ENCODE results near the gene ITM2C. TPM values are rescaled to one million over a fixed set of nuclear protein-coding genes. Genes with fewer than 3 reads are reported as not detected.

The ITM2C gene
- 414 TPM for polyA plus RNA-seq (2013, experiment 1 of 2)
- polyA plus RNA-seq (2013, experiment 2 of 2) = 346 TPM

DNA sequence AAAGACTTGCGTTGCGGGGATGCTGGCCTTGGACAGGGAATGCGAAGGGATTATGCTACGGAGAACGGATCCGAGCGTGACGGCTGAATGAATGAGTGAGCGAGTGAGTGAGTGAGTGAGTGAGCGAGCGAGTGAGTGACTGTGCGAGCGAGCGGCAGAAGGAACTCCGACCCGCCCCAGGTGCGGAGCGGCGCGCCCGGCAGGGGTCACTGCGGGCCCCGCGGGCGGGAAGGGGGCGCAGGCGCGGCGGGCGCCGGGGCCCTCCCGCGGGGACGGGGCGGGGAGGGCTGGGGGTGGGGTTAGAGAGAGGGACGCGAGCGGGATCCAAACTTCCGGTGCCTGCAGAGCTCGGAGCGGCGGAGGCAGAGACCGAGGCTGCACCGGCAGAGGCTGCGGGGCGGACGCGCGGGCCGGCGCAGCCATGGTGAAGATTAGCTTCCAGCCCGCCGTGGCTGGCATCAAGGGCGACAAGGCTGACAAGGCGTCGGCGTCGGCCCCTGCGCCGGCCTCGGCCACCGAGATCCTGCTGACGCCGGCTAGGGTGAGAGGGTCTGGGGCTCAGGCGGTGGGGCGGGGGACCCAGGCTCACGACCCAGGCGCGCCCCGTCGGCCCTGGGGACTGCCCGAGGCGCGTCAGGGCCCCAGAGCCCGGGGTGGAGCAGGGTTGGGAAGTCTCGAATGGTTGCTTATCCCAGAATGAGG, at the start of gene ITM2C:
ITM2C (plus strand) TSS at position 338 of the 702 bp plus-strand sequence; CDS start at position 422, 84 bp downstream.
- 0 to 1% methylated on average over 31 to 52 of the region's 76 CpGs for WGBS, 2 experiments (ENCODE audit: insufficient coverage in 2 of 2)
- Histone ChIP-seq H3K36me3 (ENCODE audit: control insufficient read depth, insufficient read depth, low read length) (peaks cover 3% of the 10 kb centered on the region), H3K27ac (ENCODE audit: low read depth, low read length, severe bottlenecking) (peak within 1 kb of the TSS; percentile 87), H3K4me3 (ENCODE audit: extremely low read depth, insufficient read depth, low read length, poor library complexity, severe bottlenecking) (peak within 1 kb of the TSS; percentile 86), H3K9me3 (ENCODE audit: control insufficient read depth, low read length) (no peaks in the 10 kb centered on the region), H3K4me1 (ENCODE audit: control insufficient read depth, insufficient read depth, low read length, poor library complexity, severe bottlenecking) (peaks cover 40% of the 10 kb centered on the region)

DNA sequence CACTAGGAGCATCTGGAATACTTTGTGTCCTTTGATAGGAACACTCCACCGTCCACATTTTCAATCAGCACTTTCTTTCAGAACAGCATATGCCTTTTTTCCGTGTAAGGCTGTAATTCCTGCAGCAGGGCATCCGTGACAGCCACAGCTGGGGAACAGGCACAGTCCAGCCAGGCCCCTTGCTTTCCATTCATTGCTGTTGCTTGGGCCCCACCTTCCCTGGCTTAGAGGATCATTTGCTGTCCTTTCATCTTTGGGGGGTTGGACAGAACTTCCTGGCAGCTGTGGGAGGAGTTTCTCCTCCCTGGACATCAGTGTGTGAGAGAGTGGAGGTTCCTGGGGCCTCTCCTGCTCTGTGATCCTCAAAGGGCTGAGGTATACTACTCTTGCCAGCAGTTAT, 49.7 kb upstream of the ITM2C start:
- Histone ChIP-seq H3K4me1 (ENCODE audit: control insufficient read depth, insufficient read depth, low read length, poor library complexity, severe bottlenecking) (no peaks in the 10 kb centered on the region), H3K9me3 (ENCODE audit: control insufficient read depth, low read length) (no peaks in the 10 kb centered on the region), H3K27ac (ENCODE audit: low read depth, low read length, severe bottlenecking) (no peak overlapping the region), H3K36me3 (ENCODE audit: control insufficient read depth, insufficient read depth, low read length) (peaks cover 78% of the 10 kb centered on the region), H3K4me3 (ENCODE audit: extremely low read depth, insufficient read depth, low read length, poor library complexity, severe bottlenecking) (no peak overlapping the region)
- 85 to 94% methylated on average over 3 of the region's 3 CpGs for WGBS, 2 experiments (ENCODE audit: insufficient coverage in 2 of 2)

DNA sequence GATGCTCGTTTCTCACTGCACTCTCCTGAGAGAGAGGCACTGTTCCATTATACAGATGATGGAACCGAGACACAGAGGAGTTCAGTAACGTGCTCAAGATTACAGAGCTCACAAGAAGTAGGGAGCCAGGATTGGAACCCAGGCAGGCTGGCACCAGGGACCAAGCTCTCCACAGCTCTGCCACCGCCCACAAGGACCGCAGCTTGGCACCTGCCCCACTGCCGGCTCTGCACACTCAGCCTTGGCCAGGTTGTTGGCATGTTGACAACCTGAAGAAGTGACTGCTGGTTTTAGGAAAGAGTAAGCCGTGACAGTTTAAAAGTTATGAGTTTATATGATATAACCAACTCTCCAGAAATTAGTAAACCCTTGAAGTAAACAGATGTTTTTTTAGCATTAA, 48.0 kb upstream of the ITM2C start:
- no peak overlapping the region for H3K27ac ChIP-seq (ENCODE audit: low read depth, low read length, severe bottlenecking)
- no peaks in the 10 kb centered on the region for H3K9me3 ChIP-seq (ENCODE audit: control insufficient read depth, low read length)
- H3K4me3 ChIP-seq (ENCODE audit: extremely low read depth, insufficient read depth, low read length, poor library complexity, severe bottlenecking) = no peak overlapping the region
- H3K4me1 ChIP-seq (ENCODE audit: control insufficient read depth, insufficient read depth, low read length, poor library complexity, severe bottlenecking) = no peaks in the 10 kb centered on the region
- 88 to 100% methylated on average over 4 to 5 of the region's 7 CpGs for WGBS, 2 experiments (ENCODE audit: insufficient coverage in 2 of 2)
- peaks cover 71% of the 10 kb centered on the region for H3K36me3 ChIP-seq (ENCODE audit: control insufficient read depth, insufficient read depth, low read length)

- H3K9me3 ChIP-seq (ENCODE audit: control insufficient read depth, low read length) = no peaks in the 10 kb centered on the region
- H3K4me1 ChIP-seq (ENCODE audit: control insufficient read depth, insufficient read depth, low read length, poor library complexity, severe bottlenecking) = no peaks in the 10 kb centered on the region
- H3K36me3 ChIP-seq (ENCODE audit: control insufficient read depth, insufficient read depth, low read length) = peaks cover 50% of the 10 kb centered on the region
- no peak overlapping the region for H3K4me3 ChIP-seq (ENCODE audit: extremely low read depth, insufficient read depth, low read length, poor library complexity, severe bottlenecking)
- no peak overlapping the region for H3K27ac ChIP-seq (ENCODE audit: low read depth, low read length, severe bottlenecking)
- no CpG with 5 or more reads among the region's 1 CpG for WGBS, 2 experiments (ENCODE audit: insufficient coverage in 2 of 2)
These were observed 45.3 kb upstream of the ITM2C start for GRCh38 chr2:230819433-230819832.

DNA sequence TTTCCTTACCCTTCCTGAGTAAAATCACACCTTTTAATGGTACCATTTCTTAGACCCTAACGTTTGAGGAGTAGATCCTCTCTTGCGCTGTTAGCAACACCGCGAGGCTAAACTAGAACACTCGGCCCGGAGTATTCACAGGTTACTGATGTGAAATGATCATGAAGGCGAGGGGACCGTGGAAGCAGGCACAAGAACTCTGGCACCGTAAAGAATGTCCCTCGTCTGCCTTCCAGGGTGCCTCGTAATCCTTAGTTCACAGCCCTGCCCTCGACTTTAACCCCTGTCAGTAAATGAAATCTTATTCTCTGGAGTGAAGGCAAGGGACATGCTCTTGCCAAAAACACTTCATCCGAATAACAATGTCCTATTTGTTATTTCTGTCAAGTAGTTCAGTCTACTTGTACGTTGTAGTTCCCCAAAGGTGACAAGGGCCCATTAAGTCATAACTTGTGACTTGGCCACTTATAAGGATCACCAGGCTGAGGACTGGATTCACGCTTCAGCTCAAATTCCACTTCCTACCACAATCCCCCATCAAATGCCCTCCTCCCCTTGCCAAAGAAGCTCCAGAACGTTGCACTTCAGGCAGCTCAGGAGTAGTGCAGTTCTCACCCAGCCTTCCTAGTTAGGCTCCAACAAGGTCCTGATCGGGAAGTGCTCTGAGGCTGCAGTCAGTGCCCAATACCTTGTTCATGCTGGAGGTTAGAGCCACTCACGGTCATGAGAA, 43.3 kb upstream of the ITM2C start:
- Histone ChIP-seq H3K9me3 (ENCODE audit: control insufficient read depth, low read length) (no peaks in the 10 kb centered on the region), H3K4me3 (ENCODE audit: extremely low read depth, insufficient read depth, low read length, poor library complexity, severe bottlenecking) (no peak overlapping the region), H3K36me3 (ENCODE audit: control insufficient read depth, insufficient read depth, low read length) (peaks cover 34% of the 10 kb centered on the region), H3K27ac (ENCODE audit: low read depth, low read length, severe bottlenecking) (no peak overlapping the region), H3K4me1 (ENCODE audit: control insufficient read depth, insufficient read depth, low read length, poor library complexity, severe bottlenecking) (no peaks in the 10 kb centered on the region)
- WGBS, 2 experiments (ENCODE audit: insufficient coverage in 2 of 2) = 80 to 84% methylated on average over 17 to 18 of the region's 18 CpGs

DNA sequence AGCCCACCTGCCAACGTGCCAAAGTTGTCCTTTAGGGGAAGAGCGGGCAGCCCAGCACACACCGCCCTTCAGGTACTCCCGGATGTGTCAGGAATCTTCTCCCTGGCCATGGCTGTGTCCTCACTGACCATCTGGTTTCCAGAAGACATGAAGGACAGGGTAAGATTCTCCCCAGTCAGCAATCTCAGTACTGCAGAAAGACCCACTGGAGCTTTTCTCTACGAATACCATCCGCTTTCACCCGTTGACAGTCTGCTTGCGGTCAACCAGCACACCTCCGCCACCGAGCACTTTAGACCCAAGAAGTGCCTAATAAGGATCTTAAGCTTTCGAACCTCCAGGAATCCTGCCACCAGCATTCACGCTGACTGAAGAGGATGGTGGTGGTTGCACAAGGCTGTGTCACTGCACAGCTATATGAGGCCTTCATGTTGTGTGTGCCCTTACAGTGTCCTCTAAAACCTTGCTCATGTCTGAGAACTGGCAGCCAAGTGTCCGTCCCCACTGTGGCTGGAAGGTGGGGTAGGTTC, 42.7 kb upstream of the ITM2C start:
- Histone ChIP-seq H3K36me3 (ENCODE audit: control insufficient read depth, insufficient read depth, low read length) (peaks cover 28% of the 10 kb centered on the region), H3K4me1 (ENCODE audit: control insufficient read depth, insufficient read depth, low read length, poor library complexity, severe bottlenecking) (no peaks in the 10 kb centered on the region), H3K4me3 (ENCODE audit: extremely low read depth, insufficient read depth, low read length, poor library complexity, severe bottlenecking) (no peak overlapping the region), H3K9me3 (ENCODE audit: control insufficient read depth, low read length) (no peaks in the 10 kb centered on the region), H3K27ac (ENCODE audit: low read depth, low read length, severe bottlenecking) (no peak overlapping the region)
- 97 to 98% methylated on average over 11 to 13 of the region's 13 CpGs for WGBS, 2 experiments (ENCODE audit: insufficient coverage in 2 of 2)

DNA sequence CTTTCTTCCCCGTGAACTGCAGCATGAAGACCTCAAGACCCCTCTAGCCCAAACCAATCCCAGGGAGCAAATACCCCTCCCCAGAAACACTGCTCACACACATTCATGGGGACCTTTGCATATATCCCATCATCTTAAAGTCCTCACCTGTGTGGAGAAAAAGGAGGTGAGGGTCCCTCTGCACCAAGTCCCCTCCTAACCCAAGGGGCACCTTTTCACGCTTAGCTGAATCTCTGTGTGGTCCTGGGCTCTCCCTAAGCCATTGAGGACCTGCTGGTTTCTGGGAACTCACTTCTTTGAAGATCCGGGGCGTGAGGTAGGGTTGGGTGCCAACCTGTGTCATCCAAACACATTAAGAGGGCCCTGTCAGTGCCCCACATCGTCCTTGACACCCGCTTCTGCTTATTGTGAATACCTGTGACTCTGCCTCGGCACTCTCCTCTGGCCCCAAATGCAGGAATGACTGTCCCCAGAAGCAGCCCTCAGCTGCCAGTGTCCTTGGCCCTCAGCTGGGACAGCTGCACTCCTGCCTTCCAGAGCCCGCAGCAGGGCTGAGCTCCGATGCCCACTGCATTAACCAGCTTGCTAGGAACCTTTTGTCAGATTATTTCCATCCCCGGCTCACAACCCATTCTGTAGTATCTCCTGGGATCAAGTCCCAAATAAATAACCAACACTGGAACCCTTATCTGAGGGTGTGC, 41.3 kb upstream of the ITM2C start:
- peaks cover 15% of the 10 kb centered on the region for H3K36me3 ChIP-seq (ENCODE audit: control insufficient read depth, insufficient read depth, low read length)
- H3K4me3 ChIP-seq (ENCODE audit: extremely low read depth, insufficient read depth, low read length, poor library complexity, severe bottlenecking) = no peak overlapping the region
- H3K9me3 ChIP-seq (ENCODE audit: control insufficient read depth, low read length) = no peaks in the 10 kb centered on the region
- 91% methylated on average over 9 to 10 of the region's 10 CpGs for whole genome bisulfite sequencing, 2 experiments (ENCODE audit: insufficient coverage in 2 of 2)
- no peak overlapping the region for H3K27ac ChIP-seq (ENCODE audit: low read depth, low read length, severe bottlenecking)
- H3K4me1 ChIP-seq (ENCODE audit: control insufficient read depth, insufficient read depth, low read length, poor library complexity, severe bottlenecking) = no peaks in the 10 kb centered on the region

DNA sequence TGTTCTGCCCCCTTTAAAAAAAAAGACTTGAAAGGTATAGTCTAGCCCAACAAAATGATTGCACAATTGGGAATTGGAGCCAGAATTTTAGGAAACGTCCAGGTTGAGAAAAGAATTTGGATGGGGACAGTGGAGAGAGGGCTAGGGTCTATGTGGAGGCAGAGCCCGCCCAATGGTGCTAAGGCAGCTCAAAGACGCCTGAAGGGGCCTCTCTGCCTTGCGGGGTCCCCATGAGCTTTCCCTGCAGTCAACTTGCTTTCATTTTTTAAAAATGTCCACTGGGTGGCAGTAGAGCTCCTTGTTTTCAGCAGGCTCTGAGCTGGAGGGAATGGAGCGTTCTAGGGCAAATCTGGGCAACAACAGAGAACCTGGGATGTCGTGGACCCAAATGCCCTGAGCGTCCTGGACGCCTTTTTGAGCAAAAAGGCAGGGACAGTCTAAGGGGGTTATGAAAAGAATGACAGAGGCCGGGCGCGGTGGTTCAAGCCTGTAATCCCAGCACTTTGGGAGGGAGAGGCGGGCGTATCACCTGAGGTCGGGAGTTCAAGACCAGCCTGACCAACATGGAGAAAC, 40.2 kb upstream of the ITM2C start:
- Histone ChIP-seq H3K9me3 (ENCODE audit: control insufficient read depth, low read length) (no peaks in the 10 kb centered on the region), H3K27ac (ENCODE audit: low read depth, low read length, severe bottlenecking) (no peak overlapping the region), H3K4me1 (ENCODE audit: control insufficient read depth, insufficient read depth, low read length, poor library complexity, severe bottlenecking) (no peaks in the 10 kb centered on the region), H3K4me3 (ENCODE audit: extremely low read depth, insufficient read depth, low read length, poor library complexity, severe bottlenecking) (no peak overlapping the region), H3K36me3 (ENCODE audit: control insufficient read depth, insufficient read depth, low read length) (peaks cover 7% of the 10 kb centered on the region)
- 21 to 32% methylated on average over 10 to 12 of the region's 14 CpGs for WGBS, 2 experiments (ENCODE audit: insufficient coverage in 2 of 2)

DNA sequence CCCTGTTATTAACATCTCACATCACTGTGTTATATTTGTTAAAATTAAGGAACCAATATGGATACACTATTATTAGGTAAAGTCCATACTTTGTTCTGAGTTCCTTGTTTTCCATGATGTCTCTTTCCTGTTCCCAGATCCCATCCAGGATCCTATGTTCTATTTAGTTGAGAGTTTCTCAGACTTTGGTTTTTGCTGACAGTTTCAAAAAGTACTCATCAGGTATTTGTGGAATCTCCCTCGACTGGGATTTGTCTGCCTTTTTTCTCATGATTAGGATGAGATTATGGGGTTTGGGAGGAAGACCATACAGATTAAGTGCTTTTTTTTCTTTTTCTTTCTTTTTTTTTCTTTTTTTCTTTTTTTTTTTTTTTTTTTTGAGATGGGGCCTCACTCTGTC, 39.4 kb upstream of the ITM2C start:
- H3K36me3 ChIP-seq (ENCODE audit: control insufficient read depth, insufficient read depth, low read length) = peaks cover 7% of the 10 kb centered on the region
- H3K9me3 ChIP-seq (ENCODE audit: control insufficient read depth, low read length) = no peaks in the 10 kb centered on the region
- no CpG with 5 or more reads among the region's 1 CpG for WGBS, 2 experiments (ENCODE audit: insufficient coverage in 2 of 2)
- H3K4me3 ChIP-seq (ENCODE audit: extremely low read depth, insufficient read depth, low read length, poor library complexity, severe bottlenecking) = no peak overlapping the region
- H3K4me1 ChIP-seq (ENCODE audit: control insufficient read depth, insufficient read depth, low read length, poor library complexity, severe bottlenecking) = no peaks in the 10 kb centered on the region
- no peak overlapping the region for H3K27ac ChIP-seq (ENCODE audit: low read depth, low read length, severe bottlenecking)

DNA sequence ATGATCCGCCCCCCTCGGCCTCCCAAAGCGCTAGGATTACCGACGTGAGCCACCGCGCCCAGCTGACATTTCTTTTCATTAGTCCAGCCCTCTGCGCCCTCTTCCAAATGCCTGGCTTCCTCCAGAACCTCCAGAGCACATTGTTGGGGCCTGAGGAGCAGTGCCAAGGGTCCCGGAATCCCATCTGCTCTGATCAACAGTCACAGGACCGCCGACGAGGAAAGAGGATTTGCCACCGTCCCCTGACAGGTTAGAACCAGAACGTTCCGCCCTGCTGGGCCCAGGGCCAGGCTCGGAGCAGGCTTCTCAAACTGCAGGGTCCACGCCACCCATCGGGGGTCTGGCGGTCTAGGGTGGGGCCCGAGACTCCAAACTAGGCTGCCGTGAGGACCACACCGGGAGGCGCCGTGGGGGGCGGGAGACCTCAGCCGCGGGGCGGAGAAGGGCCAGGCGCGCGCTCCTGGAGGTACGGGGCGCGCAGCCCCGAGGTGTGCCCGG, 36.9 kb upstream of the ITM2C start:
- H3K4me3 ChIP-seq (ENCODE audit: extremely low read depth, insufficient read depth, low read length, poor library complexity, severe bottlenecking) = no peak overlapping the region

More for the DNA sequence above, 36.9 kb upstream of the ITM2C start:
- no peaks in the 10 kb centered on the region for H3K9me3 ChIP-seq (ENCODE audit: control insufficient read depth, low read length)
- H3K4me1 ChIP-seq (ENCODE audit: control insufficient read depth, insufficient read depth, low read length, poor library complexity, severe bottlenecking) = no peaks in the 10 kb centered on the region
- no peak overlapping the region for H3K27ac ChIP-seq (ENCODE audit: low read depth, low read length, severe bottlenecking)
- WGBS, 2 experiments (ENCODE audit: insufficient coverage in 2 of 2) = 96% methylated on average over 24 to 36 of the region's 36 CpGs
- no peaks in the 10 kb centered on the region for H3K36me3 ChIP-seq (ENCODE audit: control insufficient read depth, insufficient read depth, low read length)

All from mesodermal cell (in vitro differentiated cells).